Medulla oblongata (tissue), 1 donor: ENCODE results near the gene TSKU.
"Not testable (repeated sequence)": the region's sequence is repeated elsewhere in the genome, so short reads cannot be mapped to it uniquely, and the experiment has no call there.

ENCODE experiments used
- DNase-seq: peaks from one replicate; pipeline ENCODE4 v3.0.0-alpha.2; 2015; ENCODE audit errors: extremely low spot score

Gene TSKU

DNA sequence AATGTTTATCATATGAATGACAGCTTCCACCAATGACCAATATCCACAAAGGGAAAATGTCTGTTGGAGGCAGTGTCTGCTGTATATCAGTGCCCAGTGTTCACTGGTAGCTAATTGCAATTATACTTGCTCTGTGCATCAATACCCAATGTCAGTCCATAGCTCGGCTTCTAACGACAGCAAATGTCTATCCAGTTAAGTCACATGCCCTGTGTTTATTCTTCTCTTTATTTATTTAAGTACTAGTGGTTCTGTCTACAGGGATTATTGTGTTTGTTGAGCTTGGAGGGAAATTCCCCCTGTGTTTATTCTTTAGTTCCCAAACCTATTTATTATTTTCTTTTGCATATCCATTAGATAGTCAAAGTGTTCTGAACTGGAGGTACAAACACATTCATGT, 18.6 kb downstream of the TSKU start:
- no peak for DNase-seq

DNA sequence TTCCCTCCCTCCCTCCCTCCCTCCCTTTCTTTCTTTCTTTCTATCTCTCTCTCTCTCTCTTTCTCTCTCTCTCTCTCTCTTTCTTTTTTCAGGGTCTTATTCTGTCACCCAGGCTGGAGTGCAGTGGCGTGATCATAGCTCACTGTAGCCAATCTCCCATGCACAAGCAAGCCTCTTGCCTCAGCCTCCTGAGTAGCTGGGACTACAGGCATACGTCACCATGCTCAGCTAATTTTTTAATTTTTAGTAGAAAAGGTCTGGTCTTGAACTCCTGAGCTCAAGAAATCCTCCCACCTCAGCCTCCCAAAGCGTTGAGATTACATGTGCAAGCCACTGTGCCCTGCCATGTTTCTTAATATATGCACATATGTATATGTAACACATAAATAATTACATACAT, 19.0 kb downstream of the TSKU start:
- no peak for DNase-seq

DNA sequence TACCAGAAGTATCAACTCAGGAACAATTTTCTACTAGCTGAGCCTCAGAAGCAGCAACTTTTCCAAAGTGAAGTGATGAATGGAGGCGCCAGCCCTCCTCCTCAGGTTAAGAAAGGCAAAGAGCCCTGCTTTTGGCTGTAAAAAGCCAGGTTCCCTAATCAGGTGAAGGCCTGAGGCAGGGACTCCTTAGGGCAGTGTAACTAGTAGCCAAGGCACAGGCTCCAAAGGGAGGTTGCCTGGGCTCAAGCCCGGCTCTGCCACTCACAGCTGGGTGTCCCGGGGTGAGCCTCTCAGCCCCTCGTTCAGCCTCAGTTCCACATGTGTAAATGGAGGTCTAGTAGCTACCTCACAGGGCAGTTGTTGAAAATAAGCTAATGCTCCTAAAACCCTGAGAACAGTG, 19.5 kb downstream of the TSKU start:
- DNase-seq: no peak

DNA sequence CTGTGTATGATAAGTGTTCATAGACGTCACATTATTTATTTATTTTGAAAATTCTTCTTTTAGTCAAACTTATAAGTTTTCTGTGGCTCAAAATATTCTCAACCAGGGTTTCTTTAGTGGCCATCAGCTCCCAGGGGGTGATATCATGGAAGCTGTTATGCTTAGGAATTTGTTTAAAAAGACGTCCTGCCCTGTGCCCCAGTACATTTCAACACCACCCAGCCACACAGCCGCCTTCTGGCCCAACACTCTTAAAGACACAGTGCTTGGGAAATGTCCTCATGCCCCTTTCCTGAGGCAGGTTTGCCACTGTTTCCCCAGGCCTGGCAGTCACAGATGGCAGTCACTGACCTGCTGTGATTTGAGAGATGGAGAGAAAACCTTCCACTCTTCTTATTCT, 19.9 kb downstream of the TSKU start:
- DNase-seq: no peak

DNA sequence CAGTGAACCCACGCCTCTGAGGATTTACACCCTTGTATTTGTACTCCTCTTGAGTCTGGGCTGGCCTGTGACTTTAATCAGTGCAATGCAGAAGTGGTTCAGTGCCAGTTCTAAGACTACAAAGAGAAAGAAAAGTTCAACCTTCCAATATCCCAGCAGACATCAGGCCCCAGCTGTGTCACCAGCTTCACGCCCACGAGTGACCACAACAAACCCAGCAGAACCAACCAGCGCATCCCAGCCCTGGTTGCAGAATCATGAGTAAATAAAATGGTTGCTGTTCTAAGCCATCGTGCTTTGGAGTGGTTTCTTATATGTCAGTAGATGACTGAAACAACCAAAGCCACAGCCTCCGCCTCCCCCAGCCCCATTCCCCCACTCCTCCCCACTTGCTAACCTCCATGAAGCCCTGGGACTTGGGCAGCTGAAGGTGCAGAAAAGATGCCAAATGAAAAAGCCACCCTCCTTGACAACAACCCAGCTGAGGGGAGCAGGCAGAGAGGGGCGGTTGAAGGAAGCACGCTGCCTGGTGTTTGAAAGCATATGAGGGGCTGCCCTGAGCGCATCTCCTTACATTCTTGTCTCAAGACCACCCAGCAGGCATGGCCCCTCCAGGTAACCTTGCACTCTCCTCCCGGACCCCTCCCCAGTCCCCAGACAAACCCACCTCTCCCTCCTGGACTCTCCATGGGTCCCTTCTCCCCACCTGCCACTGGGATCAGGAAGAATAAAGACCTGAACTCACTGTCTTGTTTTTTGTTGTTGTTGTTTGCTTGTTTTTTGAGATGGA, 20.9 kb downstream of the TSKU start:
- no peak for DNase-seq

DNA sequence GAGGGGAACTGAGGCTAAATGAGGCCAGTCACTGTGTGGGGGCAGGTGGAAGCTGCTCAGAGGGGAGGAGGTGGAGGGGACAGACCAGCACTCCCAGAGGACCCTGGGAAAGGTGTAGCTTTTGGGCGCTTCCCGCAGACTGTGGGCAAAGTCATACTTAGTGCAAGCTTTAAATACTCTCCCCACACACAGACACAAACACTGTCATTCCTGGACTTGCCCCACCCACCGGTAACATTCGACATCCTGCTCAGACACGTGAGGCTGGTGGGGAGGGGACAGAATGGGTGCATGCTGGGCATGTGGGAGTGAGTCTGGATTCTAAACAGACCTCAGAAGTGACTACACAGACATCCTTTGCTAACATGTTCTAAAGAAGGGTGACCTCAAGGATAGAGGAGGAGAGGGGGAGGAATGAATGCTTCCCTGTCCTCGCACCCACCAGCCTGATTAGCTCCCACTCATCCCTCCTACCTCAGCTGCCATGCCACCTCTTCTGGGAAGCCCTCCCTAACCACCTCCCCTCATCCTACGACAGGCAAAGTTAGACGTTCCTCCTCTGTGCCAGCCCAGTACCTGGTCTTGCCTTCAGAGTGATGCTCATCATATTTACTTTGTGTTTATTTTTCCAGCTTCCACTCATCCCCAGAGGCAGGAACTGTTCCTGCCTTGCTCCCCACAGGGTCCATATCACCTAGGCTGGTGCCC, 22.2 kb downstream of the TSKU start:
- DNase-seq: no peak

DNA sequence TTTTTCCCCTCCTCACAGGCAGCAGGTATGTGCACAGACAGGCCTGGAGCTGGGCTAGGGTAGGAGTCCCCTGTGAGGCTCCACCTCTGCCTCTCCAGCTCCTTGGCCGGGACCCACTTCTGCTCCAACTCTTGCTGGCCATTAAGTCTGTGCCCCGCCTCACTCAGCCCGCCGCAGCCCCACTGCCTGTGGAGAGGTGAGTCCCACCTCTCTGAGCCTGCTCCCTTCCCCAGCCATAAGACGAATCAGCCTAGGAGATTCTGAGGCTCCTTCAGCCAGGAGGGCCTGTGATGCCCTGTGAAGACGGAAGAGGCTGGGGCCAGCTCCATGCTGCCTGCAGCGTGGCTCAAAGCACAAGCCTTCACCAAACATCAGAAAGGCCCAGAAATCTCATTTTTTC, 23.0 kb downstream of the TSKU start:
- DNase-seq: no peak

DNA sequence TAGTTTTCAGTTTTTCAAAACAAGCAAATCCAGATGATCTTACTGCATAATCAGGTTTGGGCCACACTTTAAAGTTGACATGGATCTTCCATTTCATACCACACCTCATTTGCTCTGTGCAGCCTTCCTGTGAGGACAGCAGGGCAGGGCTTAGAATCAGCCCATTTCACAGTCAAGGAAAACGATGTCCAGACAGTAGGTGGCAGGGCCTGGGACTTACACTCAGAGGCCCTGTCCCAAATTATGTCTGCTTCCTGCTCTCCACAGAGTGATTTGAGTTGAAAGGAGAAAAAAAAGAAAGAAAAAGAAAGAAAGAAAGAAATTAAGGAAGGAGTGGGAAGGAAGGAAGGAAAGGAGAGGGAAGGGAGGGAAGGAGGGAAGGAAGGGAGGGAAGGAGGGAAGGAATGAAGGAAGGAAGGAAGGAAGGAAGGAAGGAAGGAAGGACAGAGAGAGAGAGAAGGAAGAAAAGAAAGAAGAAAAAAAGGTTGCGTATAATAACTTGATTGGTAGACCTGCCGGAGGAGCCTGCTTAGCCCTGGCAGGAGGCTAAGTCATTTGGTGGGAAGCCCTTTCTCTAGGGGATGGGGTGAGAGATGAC, 23.6 kb downstream of the TSKU start:
- DNase-seq: no peak

DNA sequence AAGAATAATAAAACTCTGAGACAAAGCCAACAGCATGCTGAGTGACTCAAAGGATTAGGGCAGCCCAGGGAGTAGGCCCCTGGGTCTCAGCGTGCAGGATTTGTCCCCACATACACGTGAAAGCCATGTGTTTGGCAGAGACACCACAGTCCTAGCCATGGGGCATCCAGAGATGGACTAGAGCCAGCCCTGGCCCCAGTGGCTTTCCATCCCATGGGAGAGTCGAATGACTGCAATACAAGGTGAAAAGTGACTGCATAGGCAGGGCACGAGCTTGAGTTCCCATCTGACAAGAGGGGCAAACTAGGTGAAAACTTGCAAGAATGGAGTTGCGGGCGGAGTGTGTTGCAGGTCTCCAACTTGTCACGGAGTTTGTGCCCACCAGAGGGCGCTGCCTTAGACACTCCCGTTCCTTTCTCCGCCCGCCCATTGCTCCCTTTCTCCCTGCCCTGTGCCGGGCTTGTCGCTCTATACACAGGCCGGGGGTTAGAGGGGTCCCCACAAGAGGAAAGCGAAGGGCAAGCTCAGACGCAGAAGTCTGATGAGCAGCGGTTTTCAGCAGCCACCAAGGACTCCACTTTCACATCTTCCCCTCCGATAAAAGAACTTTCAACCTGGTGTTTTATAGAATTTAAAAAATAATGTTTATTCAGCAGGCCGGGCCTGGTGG, 24.2 kb downstream of the TSKU start:
- DNase-seq: peak; percentile 88

DNA sequence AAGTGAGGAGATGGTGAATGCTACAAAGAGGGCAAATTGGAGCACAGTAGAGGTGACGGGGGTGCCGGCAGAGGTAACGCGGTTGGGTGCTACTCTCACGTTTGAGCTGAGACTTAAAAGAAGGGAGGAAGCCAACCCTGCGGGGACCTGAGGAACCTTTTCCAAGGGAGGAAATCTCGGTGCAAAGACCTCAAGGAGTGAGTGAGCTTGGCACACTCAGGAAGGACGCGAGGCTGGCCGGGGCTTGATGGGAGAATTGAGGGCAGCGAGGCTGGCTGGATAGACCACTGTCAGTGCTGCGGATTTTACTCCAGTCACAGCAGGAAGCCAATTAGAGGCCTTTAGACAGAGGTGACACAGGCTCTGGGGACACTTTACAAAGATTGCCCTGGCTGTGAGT, 25.0 kb downstream of the TSKU start:
- no peak for DNase-seq

DNA sequence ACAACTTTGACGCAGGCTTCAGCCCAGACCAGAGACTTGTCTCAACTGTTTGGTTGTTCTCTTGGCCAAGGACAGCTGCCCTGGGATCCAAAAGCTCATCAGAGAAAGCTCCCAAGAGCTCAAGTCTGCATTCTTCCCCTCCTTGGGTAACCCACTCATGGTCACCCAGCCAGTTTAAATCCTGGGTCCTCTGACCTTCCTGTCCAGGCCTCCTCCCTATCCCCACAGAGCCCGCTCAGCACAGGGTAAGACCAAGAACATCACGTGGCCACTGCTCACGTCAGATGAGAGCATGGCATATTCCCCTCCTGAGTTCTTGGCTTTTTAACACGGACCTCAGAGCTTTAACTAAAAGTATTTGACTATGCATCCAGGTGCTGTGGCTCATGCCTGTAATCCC, 25.8 kb downstream of the TSKU start:
- DNase-seq: no peak

DNA sequence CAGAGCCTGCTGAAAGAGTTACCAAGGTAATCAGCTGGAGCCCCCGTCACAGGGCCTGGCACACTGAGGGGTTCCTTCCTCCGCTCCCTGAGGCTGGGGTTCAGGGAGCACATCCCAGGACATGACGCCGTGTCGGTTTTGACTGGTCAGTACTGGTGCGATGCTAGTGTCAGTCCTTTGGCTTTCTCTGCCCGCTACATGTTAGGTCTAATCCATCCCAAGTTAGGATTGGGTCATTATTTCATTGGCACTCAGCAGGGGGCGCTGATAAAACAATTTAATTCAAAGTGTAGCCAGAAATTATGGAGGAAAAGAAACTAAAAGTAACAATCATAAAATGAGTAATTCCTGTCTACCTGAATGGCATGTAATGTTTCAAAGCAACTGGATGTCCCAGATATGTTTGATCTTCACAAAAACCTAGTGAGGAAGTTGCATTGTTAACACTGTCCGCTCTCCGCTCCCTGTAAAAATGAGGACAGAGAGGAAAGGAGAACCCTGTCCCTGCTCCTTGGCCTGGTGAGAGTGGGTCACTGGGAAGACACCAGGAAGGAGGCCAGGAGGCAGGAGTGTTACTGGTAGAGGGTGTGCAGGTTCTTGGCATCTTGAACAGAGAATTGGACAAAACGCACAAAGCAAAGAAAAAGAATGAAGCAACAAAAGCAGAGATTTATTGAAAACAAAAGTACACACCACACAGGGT, 27.1 kb downstream of the TSKU start:
- DNase-seq: peak; percentile 66

DNA sequence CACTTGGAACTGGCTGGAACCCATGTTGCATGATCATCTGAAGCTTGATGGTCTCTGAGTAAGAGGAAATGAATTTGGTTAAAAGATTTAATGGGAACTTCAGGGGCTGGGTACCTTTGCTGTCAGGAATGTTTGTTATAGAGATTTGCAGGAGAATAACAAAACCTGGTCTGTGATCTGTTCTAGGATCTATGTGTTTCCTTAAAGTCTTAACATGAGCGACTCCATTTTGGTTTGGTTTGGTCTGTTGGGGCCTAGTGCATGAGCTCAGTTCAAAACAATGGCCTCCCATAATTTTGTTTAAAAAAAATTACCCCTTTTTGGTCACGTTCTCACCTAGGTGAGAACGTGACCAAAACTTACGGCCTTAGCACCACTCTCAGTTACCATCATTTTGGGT, 28.1 kb downstream of the TSKU start:
- no peak for DNase-seq

DNA sequence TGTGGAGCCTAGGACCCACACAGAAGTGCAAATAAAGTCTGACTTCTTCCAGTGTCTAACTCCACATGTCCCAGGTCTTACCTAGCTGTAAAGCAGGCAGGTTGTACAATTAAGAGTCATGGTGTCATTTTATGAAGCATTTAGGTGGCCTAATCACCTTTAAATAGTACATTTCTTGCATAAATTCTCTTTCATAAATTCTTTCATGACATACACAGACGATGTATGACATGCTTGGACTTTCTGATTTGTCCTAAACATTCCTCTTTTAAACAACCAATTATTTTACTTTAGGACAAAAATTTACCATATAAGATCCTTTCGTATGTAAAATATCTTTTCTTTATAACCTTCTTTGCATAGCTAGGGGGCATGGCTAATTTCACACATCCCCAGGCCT, 31.3 kb downstream of the TSKU start:
- DNase-seq: no peak

DNA sequence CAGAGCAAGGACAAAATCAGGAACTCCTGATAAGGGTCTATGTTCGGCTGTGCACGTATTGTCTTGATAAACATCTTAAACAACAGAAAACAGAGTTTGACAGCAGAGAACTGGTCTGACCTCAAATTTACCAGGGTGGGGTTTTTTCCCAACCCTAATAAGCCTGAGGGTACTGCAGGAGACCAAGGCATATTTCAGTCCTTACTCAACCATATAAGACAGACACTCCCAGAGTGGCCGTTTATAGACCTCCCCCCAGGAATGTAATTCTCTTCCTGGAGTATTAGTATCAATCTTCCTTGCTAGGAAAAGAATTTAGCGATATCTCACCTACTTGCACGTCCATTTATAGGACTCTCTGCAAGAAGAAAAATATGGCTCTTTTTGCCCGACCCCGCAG, 32.5 kb downstream of the TSKU start:
- DNase-seq: not testable (repeated sequence)

DNA sequence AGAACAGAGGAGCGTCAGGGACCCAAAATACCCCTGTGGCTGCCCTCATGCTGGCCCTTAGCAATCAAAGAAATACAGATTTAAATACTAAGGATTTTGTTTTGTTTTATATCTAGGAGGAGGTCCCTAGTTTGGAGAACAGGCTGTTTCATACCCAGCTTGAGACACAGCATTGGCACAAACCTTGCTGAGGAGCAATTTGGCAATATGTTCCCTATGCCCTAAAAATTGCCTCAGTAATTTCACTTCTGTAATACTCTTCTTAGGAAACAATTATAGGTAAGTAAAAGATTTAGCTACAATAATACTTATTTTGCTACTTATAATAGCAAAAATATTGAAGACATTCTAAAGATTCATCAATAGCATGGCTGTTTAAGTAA, 37.0 kb downstream of the TSKU start:
- DNase-seq: no peak

DNA sequence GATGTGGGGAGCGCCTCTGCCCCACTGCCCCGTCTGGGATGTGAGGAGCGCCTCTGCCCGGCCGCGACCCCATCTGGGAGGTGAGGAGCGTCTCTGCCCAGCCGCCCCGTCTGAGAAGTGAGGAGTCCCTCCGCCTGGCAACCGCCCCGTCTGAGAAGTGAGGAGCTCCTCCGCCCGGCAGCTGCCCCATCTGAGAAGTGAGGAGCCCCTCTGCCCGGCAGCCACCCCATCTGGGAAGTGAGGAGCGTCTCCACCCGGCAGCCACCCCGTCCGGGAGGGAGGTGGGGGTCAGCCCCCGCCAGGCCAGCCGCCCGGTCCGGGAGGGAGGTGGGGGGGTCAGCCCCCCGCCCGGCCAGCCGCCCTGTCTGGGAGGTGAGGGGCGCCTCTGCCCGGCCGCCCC, 38.2 kb downstream of the TSKU start:
- DNase-seq: not testable (repeated sequence)

DNA sequence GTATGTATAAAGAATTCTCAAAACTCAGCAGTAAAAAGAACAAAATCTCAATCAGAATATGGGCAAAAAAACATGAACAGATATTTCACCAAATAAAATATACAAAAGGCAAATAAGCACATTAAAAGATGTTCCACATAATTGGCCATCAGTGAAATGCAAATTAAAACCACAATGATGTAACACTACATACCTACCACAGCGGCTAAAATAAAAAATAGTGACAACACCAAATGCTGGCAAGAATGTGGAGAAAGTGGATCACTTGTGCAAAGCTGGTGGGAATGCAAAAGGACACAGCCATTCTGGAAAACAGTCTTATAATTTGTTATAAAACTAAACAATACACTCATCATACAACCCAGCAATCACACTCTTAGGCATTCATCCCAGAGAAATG, 39.2 kb downstream of the TSKU start:
- no peak for DNase-seq

DNA sequence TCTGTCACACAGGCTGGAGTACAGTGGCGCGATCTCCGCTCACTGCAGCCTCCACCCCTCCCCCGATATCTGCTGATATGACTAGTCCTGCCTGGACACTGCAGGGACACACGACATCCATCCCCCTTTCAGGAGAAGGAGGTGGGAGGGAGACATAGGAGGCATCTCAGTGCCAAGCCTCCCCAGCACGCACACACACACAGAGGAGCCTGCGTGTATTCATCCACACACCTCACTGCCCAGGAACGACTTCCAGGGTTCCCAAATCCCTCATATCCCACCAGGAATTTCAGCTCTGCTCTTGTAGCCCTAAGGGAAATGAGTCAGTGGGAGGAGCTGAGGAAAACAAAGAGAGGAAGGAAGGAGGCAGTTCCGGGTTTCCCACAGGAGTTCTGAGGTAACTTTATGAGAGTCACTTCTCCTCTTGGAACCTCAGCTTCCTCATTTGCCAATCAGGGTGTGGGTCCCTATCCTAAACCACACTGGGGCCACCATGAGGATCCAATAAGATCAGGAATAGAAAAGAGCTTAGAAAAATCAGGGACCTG, 40.4 kb downstream of the TSKU start:
- DNase-seq: no peak

DNA sequence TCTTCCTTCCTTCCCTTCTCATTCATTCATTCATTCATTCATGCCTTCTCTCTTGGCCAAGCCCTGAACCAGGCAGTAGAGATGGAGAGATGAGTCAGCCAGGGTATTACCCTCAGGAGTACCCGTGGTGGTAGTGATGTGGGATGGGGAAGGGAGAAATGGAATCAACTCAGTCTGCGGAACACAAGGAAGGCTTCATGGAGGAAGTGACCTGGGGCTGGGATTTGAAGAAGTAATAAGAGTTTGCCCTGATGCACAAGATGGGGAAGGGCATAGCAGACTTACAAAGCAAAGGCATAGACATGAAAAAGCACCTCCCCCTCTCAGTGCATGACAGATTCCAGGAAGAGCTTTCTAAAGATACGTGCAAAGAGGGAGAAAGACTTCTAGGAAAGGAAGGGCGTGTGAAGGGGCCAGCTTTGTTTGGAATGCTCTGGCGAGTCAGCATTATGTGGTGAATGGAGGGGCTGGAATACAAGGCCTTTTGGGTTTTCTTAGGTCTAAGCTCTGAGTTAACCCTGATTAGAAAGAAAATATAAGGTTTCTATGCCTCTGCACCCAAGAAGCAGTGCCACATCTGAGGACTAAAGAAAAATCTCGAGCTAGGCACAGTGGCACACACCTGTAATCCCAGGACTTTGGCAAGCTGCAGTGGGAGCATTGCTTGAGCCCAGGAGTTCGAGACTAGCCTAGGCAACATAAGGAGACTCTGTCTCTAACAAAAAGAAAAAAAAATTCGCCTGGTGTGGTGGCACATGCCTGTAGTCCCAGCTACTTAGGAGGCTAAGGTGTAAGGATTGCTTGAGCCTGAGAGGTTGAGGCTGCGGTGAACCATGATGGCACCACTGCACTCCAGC, 41.2 kb downstream of the TSKU start:
- no peak for DNase-seq
